HG03575 (cell line): ENCODE measurements around the gene VAV2.

Experiments
- ATAC-seq: cut with Tn5 transposase; IDR thresholded peaks from one replicate; pipeline ENCODE4 v1.9.1; 2021; ENCODE audit not compliant: unreplicated experiment, insufficient number of reproducible peaks, low FRiP score; ENCODE audit errors: extremely low read depth

Gene VAV2

DNA sequence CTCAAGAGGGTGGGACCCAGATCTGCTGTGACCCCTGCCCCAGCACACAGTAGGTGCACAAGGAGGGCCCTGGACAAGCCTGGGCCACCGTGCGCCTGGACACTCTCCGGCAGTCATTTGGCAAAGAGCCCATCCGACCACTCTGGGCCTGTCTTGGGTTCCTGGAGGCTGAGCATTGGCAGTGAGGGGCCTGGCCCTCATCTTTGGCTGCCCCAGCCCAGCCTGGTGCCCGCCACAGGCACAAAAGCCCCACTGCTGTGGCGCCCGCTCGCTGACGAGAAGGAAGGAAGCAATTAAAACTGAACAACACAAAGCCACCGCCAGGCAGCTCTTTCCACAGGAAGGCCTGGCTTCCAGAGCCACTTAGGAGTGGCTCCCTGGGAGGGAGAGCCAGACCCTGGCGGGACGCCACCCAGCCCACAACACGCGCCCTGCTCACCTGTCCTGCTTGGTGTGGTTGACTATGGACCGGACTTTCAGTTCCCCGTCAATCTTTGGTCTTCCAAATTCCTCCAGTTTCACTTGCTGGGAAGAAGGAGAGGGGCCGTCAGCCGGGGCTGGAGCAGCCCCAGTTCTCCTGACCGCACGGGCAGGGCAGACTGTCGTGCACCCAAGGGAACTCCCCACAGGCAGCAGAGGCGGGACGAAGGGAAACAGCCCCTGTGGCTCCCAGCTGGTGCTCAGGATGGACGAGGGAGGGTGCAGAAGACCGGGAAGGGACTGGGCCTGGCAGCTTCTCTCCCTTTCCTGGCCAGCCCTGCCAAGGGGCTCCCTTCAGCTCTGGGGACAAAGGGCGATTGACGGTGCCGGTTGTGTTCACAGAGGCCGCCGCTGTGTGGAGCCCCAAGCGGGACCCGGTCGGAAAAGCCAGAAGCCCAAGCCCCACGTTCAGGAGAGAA lies 203.1 kb downstream of the VAV2 start:
- ATAC-seq = no peak

DNA sequence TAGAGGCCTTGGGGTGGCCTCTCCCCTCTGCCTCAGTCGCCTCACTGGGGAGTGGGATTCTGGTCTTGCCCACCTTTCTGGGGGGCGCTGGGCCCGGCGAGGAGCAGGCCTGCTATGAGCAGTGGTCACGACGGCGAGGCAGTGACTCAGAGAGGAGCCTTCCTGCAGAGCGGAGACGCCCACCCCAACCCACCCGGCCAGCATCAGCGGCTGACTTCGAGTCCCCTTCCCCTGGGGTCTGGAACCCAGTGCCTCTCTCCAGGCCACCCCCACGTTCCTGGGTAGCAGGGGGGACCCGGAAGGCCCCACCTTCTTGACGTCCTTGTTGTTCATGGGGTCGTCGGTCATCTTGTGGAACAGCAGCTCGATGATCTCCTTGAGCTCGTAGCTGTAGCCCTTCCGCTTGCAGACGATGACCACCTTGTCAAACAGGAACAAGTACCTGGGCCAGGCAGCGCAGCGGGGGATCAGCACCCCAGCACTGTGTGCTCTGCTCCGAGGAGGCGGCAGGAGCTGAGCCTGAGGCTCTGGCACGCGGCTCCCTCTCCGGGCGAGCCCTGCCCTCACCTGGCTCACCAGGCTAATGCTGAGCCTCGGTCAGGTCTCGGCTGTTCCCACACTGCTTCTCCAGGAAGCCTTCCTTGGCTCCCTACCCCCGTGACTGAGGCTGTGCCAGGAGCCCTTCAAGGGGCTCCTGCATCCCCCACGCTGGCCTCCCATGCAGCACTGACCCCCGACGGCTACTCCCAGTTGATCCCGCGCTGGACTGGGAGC lies 203.9 kb downstream of the VAV2 start:
- no peak for ATAC-seq

DNA sequence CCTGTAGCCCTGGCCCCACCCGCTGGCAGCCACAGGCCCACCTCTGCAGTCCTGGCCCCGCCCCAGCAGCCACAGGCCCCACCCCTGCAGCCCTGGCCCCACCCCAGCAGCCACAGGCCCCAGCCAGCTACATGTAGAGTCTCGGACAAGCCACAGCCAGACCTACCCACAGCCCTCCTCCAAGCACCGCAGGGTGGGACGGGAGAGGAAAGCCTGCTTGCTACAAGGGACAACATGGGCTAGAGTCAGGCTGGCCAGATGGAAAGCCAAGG lies 204.4 kb downstream of the VAV2 start:
- ATAC-seq = no peak

DNA sequence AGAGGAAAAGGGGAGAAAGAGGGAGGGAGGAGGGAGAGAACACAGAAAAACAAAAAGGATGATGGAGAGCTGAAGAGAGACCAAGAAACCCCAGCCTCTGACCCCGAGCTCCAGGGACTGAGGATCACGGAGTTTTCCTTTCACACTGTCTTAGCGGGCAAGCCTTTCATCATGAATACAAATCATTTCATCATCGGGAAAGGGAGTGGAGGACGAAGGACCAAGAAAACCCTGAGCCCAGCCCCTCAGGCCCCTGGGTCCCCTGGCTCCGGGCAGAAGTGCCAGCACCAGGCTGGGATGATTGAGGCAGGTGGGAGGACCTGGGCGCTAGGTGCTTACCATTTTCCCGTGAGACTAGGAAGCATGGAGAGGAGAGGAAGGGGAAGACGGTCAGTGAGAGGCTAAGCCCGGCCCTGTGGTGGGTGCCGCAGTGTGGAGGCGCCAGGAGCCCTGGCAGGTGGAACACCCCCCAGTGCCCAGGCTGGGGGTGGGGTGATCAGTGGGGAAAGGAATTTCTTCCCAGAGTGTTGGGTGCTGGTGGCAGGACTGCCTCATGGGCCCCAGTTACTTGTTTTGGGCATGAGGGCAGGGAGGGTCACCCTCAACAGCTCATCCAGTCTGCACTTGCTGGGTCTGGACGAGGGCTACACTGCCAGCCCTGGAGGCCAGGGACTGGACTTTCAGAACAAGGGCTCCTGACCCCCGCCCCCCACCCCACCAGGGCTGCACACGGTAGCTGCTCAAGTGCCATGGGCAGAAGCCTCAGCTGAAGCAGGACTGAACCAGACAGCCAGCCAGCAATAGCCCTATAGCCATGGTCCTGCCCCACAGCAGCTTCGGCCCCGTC lies 205.0 kb downstream of the VAV2 start:
- no peak for ATAC-seq

DNA sequence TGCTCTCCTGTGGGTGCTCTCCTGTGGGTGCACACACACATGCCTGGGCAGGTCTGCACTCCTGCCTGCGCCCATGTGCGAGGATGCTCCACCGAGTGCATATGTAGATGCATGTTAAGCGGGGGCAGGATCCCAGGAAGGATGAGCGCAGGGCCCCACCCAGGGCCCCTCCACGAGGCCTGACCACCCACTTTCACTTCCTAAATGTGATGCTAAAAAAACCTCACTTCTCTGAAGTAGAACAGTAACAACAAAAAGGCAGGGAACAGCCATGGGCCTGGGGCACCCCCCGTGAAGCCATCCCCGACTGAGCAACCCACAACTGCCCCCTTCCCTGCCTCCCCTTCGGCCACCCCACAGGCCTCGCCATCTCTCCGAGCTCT lies 205.8 kb downstream of the VAV2 start:
- ATAC-seq = no peak

DNA sequence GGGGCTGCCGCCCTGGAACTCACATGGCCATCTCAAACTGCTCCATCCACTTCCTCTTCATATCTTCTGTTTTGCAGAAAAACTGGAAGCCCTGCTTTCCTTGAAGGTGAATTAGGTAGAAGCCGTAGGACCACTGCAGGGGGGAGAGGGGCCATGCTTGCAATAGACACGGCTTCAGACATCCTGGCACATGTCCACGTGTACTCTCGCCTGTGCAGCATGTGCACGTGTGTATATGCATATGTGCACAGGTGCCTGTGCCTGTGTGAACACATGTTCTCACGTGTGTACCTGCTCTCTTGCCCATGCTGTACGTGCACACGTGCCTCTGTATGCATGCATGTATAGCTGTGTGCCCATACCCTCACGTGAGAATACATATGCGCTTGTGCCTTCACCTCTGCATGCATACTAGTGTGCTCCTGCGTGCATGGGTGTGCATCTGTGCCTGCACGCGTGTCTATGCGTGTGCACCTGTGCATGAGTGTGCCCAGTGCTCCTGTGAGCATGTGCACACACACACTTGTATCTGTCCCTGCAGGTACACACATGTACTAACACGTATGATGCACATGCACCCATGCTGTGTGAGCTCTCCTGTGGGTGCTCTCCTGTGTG lies 206.3 kb downstream of the VAV2 start:
- no peak for ATAC-seq

DNA sequence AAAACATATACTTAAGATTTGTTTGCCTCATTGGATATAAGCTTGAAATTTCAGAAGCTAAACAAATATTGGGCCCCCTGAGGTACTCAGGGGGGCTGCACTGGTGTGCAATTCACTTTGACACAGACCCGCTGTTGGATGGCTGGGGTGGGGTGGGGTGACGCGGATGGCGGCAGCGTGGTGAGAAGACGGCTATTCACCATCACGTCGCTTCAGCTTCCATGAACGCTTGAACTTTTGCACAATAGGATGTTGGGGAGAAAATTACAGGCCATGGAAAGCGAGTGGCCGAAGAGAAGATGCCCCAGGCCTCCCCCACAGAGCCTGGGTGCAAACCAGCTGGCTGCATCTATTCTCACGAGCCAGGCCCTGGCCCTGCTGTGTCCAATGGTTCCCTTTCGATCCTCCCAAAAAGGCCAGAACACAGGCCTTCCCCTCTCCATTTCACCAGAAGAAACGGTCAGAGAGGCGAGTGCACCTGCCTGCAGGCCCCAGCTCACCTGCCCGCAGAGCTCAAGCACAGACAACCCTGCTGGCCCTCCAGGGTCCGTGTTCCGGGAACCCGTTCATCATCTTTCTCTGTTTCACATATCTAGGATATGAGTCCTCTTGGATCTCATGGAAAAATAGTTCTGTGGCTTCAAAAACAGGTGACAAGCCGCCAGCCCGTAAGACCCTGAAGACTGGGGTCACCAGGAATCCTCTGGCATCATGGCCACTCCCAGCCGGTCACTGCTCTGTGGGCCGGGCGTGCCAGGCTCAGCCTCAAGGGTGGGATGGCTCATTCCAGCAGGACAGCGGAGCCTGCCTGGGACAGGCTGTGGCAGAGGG lies 207.2 kb downstream of the VAV2 start:
- no peak for ATAC-seq

DNA sequence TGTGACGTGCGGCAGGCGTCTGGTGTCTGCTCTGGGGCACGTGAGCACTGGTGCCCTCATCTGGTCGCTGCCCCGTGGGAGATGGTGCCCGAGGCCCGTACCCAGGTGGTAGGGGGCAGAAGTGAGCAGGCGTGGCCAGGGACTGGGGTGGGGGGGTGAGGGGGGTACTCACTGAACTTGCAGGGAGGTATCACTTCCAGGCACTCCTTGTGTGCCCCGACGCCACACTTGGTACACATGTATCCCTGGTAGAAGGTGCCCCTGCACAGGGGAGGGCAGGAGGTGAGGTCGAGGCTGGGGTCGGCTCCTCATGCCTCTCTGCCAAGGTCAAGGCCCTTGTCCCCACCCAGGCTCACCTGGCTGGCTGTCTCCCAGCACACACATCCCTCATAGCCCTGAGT lies 208.8 kb downstream of the VAV2 start:
- no peak for ATAC-seq

DNA sequence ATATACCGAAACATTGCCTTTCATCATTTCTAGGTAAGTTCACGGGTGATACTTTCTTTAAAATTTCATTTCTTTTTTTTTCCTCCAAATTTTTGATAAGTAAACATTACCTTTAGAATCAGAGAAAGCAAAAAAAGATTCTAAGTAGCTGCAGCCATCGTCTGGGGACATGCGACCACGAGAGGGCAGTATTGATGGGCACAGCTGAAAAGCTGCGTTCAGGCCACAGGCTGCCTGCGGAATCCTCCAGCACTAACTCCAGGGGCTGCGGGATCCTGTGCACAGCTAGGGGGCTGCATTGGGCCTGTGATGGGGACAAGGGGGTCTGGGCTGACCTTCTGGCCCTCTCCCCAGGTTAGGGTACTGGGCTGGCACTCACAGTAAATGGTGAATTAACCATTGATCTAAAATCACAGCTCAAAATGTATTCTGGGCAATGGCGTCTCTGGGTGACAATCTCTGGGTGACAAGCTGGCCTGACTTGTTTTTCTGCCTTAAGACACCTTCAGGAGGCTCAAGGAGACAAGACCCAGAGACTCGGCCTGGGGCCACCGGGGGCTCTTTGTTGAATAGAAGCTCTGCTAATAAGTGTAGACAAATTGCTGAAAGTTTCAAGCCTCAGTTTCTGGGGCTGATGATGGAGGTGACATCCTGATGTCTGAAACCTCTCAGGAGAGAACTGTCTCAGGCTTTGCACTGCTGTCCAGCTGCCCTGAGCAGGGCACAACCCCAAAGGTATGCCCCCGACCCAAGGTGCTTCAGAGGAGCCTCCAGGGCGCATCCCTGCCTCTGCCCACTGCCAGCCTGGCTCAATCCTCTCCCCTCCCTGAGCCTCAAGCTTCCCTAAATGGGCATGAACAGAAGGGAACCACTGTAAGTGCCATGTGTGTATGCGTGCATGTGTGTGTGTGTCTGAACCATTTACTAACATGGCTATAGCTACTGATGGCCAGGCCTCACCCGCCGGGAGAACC lies 209.7 kb downstream of the VAV2 start:
- ATAC-seq = no peak

DNA sequence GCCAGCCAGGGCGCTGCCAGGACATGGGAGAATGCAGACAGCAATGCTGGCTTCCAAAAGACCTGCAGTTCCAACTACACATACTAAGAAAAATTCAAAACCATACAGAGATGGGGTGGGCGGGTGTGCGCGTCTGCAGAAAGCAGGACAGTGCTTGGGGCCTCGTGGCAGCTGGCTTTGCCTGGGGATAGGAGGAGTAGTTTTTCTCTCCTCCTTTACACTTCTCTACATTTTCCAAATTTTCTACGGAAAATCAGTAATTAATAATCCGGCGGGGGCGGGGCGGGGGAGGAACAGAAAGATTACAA lies 210.3 kb downstream of the VAV2 start:
- no peak for ATAC-seq

DNA sequence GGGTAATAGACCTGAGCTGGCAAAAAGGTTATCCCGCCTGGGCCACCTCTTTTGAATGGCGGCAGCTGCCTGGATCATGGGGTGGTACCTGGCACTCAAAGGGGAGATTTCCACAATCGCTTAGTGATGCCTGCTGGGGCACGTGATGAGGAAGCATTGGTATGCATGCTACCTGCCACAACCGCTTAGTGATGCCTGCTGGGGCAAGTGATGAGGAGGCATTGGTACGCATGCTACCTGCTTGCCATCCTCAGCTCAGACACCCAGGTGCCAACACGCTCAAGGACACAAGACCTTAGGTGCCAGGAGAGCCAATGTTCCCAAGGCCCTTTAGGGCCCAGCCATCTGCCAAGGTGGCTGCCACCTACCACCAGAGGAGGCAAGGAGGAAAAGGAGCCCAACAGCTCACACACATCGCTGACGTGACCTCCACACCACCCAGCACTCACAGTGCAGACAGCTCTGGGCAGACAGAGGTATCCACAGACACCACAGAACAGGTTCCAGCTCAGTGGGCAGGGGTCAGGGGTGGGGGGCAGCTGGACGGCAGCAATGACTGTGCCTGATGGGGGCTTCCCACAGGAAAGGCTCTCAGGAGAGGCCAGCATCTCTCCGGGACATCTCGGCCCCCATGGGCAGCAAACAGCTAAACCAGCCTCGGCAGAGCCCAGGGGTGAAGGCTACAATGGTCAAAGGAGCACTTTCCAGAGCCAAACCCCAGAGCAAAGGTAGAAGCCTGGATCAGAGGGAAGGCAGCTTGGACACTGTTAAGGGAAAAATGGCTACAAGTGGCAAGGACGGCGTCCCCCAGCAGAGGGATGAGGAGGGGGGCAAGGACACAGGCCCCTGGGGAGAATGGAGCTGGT lies 210.9 kb downstream of the VAV2 start:
- no peak for ATAC-seq

DNA sequence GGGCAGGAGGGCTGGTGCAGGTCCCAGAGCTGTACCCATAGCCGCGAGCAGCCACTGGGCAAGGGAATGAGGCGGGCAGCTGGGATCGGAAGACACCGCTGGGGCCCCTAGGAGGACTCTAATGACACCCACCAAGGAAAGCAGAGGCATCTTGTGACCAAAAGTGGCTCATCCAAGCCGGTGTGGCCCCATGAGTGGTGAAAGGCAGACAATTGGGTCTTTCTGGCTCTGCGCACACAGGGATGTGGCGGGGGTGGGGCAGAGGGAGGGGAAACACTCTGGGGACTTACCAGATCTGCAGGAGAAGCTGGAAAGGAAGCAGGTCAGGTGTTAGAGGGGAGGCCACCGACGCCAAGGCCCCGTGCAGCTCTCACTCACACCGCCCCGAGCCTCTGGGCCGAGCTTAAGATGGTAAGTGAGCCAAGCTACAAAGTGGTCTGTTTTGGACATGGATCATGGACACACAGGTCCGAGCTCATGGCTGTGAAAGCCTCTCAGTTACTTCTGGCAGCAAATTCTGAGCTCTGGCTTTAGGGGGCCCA lies 211.6 kb downstream of the VAV2 start:
- ATAC-seq = no peak

DNA sequence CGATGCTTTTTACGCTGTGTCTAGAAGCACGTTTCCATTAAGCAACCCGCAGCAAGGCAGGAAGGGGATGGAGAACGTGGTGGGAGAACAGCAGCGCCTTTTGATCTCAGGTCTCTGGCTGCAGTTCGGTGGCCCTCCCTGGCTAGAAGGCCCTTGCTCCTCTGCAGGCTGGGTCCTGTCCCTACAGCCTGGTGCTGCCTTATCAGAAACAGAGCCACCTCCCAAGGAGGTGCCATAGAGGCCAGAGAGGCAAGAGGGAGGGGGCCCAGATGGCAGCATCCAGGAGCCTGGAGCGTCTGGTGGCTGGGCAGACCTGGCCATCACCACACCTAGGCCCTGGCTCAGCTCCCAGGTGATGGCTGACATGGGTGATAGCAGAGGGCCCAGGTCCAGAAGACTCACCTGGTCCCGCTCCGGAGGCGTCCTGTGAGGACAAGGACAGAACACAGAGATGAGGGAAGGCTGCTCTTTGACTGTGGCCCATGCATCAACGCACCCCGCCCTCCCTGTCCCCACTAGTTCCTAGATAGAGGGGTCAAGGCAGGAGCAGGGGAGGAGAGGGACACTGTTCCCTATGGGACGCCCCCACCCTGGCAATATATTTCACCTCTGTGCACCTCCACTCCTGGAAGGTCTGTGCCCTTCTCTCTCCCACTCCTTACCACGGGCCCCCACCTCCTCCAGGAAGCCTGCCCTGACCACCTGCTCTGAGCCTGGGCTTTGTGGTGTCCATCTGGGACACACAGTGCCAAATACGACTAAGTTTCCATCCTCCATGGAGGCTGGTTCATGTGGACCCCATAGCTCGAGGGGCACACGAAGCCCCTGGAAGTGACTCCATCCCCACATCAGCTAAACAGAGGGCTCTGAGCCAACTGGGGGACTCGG lies 212.4 kb downstream of the VAV2 start:
- no peak for ATAC-seq

DNA sequence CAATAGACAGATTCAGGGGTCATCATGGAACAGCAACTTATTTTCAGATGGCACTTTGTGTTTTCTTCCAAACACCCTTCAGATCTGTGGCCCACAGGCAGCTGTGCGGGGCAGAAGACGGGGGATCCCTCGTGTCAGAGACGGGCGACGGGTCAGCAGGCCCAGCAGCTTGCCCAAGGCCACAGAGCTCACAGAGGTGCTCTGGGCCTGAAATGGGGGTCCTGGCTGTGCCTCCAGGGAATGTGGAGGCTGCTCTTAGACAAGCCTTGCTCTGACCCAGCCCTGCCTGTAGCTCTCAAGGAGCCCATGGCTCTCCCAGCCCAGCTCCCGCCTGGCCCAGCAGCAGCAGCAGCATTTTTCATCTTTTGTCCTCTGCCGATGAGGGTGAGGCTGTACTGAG lies 213.0 kb downstream of the VAV2 start:
- ATAC-seq = no peak

DNA sequence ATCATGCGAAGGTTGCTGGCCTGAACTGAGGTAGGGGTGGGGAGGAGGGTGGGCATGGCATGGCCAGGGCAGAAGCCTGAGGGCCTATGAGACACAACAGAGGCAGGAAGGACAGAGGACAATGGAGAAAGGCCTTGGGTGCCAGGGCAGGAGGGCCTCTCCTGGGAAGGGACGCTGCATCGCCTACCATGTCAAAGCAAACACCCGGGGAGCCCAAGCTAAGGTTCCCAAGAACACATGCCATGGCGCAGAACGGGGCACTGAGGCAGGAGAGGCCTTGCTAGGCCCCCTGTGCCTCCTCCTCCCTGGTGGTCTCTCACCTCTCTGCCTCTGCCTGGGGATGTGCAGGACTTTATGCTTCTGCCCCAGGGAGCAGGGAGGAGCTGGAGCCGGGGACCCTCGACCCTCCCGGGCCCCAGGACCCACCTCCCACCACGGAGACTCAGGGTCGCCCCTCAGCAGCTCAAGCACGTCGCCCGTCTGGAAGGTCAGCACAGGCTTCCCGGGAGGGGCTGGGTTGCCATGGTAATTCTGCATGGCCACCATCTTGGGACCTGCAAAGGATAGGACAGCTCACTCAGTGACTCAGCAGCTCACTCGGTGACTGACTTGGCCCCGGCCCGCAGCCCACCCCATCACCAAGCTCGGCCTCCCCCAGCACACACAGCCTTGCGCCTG lies 213.6 kb downstream of the VAV2 start:
- no peak for ATAC-seq
